IPS-NIHi7 (cell line): ENCODE data around the gene DPYD.

Experiments
- DNase-seq: peaks from one replicate; pipeline ENCODE4 v3.0.0; 2012; ENCODE audit warnings: mixed read lengths; ENCODE audit errors: extremely low spot score

The DPYD gene

GRCh38 chr1:97841338-97841737 lies 79.5 kb downstream of the DPYD start:
- DNase-seq = no peak

GRCh38 chr1:97837161-97837560 lies 83.7 kb downstream of the DPYD start:
- DNase-seq = no peak

- DNase-seq = no peak
These were observed 85.9 kb downstream of the DPYD start for GRCh38 chr1:97834899-97835298.

DNA sequence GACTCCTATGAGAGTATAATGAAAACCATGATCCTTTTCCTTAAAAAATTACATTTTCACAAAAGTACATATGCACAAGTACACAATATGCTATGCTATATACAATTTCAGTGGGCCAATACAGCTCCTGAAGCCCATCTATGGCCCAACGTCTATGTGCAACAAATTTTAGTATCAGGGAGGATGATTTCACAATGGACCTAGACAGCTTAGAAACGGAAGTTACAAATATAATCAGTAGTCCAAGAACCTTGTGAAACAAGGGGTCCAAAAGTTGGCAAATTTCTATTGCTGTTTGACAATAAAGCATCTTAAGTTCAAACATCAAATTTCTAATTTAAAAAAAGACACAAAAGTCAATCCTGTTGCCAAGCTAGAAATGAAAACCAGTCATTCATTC lies 87.0 kb downstream of the DPYD start:
- no peak for DNase-seq

DNA sequence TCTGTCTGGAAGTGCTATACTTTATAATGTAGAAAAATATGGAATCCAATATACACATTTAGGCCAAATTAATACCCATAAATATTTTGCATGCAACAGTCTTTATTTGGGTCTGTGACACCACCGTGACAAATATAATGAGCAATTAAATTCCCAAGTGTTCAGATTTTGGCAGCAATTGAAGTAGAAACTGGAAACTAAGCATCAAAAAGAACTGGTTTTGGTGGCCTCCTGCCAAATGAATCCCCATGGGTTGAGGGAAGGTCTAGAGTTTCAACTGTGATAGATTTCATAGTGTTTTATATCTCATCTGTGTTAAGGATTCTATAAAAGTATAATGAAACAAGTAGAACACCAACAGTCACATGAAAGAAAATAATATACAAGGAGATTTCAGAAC lies 88.4 kb downstream of the DPYD start:
- no peak for DNase-seq

DNA sequence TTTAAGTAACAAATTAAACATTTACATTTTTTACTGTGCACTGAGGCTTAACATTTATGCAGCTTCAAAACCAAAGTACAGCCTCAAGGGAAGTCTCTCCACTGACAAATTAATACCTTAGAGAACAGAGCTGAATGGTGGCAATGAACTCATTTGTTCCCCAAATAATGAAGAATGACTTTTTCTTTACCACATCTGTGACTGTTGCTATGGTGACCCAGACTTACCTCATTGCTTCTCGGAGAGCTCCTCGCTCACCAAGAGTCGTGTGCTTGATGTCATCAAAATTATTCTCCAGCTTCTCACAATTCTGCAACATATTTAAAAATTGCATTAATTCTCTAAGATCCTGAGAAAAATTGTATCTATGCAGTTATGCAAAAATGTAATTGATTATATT lies 92.9 kb downstream of the DPYD start:
- DNase-seq = no peak

GRCh38 chr1:97826820-97827219 lies 94.0 kb downstream of the DPYD start:
- DNase-seq = no peak

DNA sequence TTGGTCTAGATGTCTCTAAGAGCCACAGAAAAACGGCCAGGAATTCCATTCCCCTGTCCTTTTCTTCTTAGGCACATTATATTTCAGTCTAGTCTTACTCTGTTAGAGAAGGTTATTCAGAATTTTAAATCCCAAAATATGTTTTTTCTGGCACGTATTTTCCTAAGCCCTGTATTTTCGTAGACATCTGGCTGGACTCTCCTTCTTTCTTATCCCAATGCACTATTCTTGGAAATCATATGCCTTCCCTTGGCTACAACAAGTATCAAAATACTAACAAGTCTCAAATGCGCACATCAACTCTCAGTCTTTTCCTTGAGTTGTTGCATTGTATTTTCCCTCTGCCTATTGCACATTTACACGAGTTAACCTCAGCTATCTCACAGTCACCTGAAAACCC lies 96.2 kb downstream of the DPYD start:
- no peak for DNase-seq

- DNase-seq = no peak
These were observed 96.6 kb downstream of the DPYD start for GRCh38 chr1:97824200-97824599.

- peak; percentile 8 for DNase-seq
These were observed 100.2 kb downstream of the DPYD start for GRCh38 chr1:97820470-97821188.

- no peak for DNase-seq
These were observed 103.9 kb downstream of the DPYD start for GRCh38 chr1:97816927-97817326.

GRCh38 chr1:97814804-97815203 lies 106.0 kb downstream of the DPYD start:
- no peak for DNase-seq

DNA sequence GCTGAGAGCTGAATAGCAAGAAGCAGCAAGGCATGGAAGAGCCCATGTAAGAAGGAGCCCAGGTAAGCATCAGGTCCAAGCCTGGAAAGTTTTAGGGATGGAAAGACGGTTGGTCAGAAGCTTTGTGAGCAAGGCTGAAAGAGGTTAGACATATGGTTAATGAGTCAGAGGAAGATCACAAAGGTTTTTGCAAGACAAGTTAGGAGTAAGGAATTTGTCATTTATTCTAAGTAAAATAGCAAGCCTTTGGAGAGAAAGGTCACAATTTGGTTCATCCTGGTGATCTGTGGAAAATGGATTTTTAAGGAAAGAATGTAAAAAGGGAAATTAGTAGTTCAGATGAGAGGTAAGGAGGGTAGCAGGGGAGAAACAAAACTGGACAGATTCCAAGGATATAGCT lies 106.7 kb downstream of the DPYD start:
- no peak for DNase-seq

DNA sequence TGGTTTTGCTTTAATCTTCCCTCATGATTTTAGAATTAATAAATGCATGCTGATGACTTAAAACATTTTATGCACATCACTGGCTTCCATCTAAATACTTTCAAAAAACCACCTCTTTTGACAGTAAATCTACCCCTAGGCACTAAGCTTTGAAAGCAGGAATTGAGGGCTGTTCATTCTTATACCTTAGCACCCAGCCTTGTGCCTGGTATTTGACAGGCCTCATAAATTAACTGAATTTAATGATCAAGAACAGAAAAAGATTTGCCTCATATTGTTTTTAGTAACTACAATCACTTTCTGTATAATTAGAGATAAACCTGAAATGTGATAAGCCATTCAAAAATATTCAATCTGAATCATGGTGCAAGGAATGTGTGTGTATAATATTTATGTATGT lies 108.8 kb downstream of the DPYD start:
- no peak for DNase-seq

DNA sequence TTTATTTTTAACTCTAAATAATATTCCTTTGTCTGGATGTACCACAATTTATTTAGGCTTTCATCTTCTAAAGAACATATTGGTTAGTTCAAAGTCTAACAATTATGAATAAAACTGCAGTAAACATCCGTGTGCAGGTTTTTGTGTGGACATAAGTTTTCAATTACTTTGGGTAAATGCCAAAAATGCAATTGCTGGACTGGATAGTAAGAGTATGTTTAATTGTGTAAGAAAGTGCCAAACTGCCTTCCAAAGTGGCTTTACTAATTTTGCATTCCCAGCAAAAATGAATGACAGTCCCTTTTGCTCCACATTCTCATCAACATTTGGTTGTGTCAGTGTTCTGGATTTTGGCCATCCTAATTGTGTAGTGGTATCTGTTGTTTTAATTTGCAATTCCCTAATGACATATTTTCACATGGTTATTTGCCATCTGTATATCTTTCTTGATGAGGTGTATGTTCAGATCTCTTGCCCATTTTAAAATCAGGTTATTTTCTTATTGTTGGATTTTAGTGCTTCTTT lies 113.8 kb downstream of the DPYD start:
- DNase-seq = no peak

- no peak for DNase-seq
These were observed 114.5 kb downstream of the DPYD start for GRCh38 chr1:97806326-97806725.

DNA sequence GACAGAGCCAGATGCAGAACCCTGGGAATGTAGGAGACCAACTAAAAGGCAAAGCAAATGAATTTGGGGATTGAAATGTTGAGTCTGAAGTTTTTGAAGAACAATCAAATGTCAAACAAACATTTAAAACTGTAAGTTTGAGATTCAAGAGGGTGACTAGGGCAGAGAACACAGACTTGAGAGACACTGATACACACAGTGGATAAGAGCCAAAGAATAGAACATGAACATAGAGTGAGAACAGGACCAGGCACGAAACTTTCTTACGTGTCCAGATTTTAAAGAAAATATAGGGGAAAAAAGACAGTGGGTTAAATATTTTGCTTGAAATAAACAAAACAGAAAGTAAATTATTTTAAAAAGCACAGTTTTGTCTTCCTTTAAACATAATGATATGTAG lies 115.7 kb downstream of the DPYD start:
- DNase-seq = no peak

DNA sequence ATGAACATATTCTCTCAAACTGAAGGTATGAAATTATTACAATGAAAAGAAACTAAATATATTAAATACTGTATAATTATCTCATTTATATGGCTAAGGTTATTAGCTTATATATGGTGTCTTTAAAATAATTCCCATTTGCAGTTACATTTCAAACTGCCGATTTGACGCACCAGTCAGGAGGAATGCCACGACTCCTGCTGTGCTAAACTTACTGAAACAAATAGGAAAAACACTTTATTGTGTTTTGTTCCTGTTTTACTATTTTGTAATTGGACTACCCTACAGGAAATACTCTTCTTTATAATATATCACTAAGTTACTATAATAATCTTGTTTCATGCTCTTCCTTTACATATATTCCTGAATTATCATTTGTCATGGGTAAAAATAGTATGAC lies 117.8 kb downstream of the DPYD start:
- no peak for DNase-seq

GRCh38 chr1:97802011-97802410 lies 118.8 kb downstream of the DPYD start:
- DNase-seq = no peak

GRCh38 chr1:97797403-97798183 lies 123.2 kb downstream of the DPYD start:
- DNase-seq = no peak

DNA sequence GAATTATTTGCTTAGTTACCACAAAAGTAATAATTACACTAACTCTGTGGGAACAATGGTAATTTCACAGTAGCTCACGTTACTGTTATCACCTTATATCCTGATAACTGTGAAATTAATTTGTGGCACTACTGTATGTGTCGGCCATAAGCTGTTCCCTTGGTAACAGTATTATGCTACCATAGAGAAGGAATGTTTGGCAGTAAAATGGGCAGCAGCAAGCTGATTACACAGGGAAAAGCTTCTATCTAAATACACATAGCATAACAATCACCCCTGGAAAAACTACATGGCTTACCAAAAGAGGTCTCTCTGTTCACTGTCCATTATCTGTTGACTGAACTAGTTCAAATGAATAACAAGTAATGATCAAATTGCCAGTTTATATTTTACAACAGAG lies 124.1 kb downstream of the DPYD start:
- DNase-seq = no peak

GRCh38 chr1:97792655-97793054 lies 128.2 kb downstream of the DPYD start:
- DNase-seq = no peak

DNA sequence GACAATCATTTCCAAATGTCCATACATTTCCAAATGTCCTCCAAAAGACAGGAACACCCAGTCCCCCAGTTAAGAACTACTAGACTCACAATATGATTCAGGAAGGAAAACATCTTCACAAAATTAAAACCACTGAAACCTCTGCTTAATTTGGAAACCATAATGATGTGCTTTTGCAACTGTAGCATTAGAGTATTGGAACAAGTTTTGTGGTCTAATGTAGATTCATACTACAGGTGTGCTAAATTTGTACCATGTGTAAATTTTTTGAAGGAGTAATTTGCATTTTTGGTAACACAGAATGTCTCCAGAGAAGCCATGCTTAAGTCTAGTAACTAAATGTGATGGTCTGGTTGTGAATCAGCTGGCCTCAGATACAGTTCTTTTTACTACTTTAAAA lies 129.6 kb downstream of the DPYD start:
- no peak for DNase-seq
